ENCODE results near the gene PTPRK.
A peak's percentile ranks its signal among the peaks of the same experiment; 100 is the strongest.
"Not testable (repeated sequence)": the region's sequence is repeated elsewhere in the genome, so short reads cannot be mapped to it uniquely, and the experiment has no call there.

PTPRK gene

DNA sequence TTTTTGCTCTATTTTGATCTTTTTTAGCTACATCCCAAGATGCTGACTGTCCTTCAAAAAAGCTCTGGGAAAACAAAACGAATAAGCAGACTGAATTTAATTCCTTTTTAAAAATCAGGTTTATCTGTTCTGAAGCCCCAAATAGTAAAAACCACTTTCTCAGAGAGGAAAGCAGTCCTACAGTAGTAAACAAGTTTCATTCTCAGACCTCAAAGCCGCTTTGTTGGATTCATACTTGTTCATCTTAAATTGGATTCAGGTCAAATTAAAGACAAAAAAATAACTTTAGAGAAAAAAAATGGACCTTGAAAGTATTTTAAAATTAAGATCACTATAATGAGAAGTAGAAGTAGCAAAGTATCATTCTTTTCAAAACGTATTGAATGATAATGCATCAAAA, 523.5 kb downstream of the PTPRK start:
- Histone ChIP-seq H3K4me3 (ENCODE audit: low read depth, low read length) (no peak overlapping the region), H3K27me3 (ENCODE audit: insufficient read depth, low read length) (no peaks in the 10 kb centered on the region), H3K27ac (ENCODE audit: low read depth, low read length) (no peak overlapping the region), H3K36me3 (ENCODE audit: insufficient read depth, low read length) (no peaks in the 10 kb centered on the region), H3K79me2 (ENCODE audit: control insufficient read depth, insufficient read depth, low read length, unreplicated experiment) (no peaks in the 10 kb centered on the region), H2AFZ (ENCODE audit: low read length, unreplicated experiment) (no peak overlapping the region), H3K4me1 (ENCODE audit: control insufficient read depth, insufficient read depth, low read length, unreplicated experiment) (peaks cover 2% of the 10 kb centered on the region)

DNA sequence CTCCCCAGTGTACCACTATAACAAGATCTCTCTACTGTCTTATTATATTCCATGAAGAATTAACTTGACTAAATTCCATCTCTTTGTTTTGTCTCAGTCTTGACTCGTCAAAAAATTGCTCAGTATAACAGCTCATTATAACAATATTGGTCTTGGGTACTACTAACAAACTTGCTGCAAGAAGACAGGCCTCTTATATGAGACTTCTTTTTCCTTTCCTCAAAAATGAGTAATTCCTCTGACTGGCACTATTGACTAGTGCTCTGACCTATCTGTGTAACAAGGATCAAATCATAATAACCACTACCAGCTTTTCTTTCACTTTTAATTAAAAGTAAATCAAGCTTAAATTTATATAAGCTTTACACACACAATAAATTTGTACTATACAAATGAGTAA, 528.3 kb downstream of the PTPRK start:
- H3K4me3 ChIP-seq (ENCODE audit: low read depth, low read length) = peak overlapping the region; percentile 15; the same call in 1 of the 2 replicates
- H3K36me3 ChIP-seq (ENCODE audit: insufficient read depth, low read length) = 0 out of 2 replicates have a peak, but pooled peaks cover 4% of the 10 kb centered on the region
- H3K79me2 ChIP-seq (ENCODE audit: control insufficient read depth, insufficient read depth, low read length, unreplicated experiment) = no peaks in the 10 kb centered on the region
- peaks cover 5% of the 10 kb centered on the region for H3K4me1 ChIP-seq (ENCODE audit: control insufficient read depth, insufficient read depth, low read length, unreplicated experiment)
- H2AFZ ChIP-seq (ENCODE audit: low read length, unreplicated experiment) = peak overlapping the region; percentile 54
- H3K27ac ChIP-seq (ENCODE audit: low read depth, low read length) = no peak overlapping the region
- no peaks in the 10 kb centered on the region for H3K27me3 ChIP-seq (ENCODE audit: insufficient read depth, low read length)

DNA sequence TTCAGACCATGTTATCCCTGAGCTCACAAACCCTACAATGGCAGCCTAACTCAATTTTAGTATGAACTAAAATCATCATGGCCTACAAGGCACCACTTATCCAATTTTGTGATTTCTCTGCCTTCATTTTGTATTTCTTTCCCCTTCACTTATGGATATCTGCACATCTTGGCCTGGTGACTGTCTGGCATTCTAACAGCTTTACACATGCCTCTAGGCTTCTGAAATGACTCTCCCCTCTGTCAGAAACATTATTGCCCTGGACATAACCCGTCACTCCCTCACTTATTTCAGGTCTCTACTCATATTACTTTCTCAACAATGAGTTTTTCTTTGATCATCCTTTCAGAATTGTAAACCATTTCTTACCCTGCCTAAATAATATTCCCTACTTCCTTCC, 530.3 kb downstream of the PTPRK start:
- peaks cover 5% of the 10 kb centered on the region for H3K4me1 ChIP-seq (ENCODE audit: control insufficient read depth, insufficient read depth, low read length, unreplicated experiment)
- no peaks in the 10 kb centered on the region for H3K79me2 ChIP-seq (ENCODE audit: control insufficient read depth, insufficient read depth, low read length, unreplicated experiment)
- no peak overlapping the region for H3K27ac ChIP-seq (ENCODE audit: low read depth, low read length)
- no peak overlapping the region for H2AFZ ChIP-seq (ENCODE audit: low read length, unreplicated experiment)
- no peak overlapping the region for H3K4me3 ChIP-seq (ENCODE audit: low read depth, low read length)
- no peaks in the 10 kb centered on the region for H3K27me3 ChIP-seq (ENCODE audit: insufficient read depth, low read length)
- H3K36me3 ChIP-seq (ENCODE audit: insufficient read depth, low read length) = 0 out of 2 replicates have a peak, but pooled peaks cover 4% of the 10 kb centered on the region

DNA sequence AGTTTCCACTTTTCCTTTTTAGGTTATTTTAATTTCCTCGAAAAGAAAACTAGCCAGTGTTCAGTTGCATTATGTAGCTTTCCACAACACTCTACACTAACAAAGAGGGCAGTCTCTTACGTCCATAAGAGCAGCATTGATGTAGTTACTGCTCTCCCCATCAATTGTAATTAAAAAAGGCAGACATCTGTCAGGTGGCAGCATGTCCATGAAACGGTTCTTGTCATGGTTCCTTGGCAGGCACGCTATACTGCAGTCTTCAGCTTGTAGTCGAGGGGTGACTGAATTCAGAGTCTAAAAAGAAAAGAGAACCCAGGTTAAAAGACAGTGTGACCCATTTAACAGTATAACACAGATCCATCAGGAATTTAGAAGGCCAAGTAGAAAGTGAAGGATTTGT, 539.4 kb downstream of the PTPRK start:
- peaks cover 21% of the 10 kb centered on the region for H3K36me3 ChIP-seq (ENCODE audit: insufficient read depth, low read length)

DNA sequence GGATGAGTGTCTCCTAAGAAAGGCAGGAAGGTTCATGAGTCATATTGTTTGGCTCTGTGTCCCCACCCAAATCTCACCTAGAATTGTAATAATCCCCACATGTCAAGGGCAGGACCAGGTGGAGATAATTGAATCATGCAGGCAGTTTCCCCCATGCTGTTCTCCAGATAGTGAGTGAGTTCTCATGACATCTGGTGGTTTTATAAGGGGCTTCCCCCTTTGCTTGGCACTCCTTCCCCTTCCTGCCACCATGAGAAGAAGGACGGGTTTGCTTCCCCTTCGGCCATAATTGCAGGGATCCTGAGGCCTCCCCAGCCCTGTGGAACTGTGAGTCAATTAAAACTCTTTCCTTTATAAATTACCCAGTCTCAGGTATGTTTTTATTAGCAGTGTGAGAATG, 542.2 kb downstream of the PTPRK start:
- H3K79me2 ChIP-seq (ENCODE audit: control insufficient read depth, insufficient read depth, low read length, unreplicated experiment) = not testable (repeated sequence)

More for the DNA sequence above, 539.4 kb downstream of the PTPRK start:
- Histone ChIP-seq H2AFZ (ENCODE audit: low read length, unreplicated experiment) (no peak overlapping the region), H3K27ac (ENCODE audit: low read depth, low read length) (no peak overlapping the region), H3K4me3 (ENCODE audit: low read depth, low read length) (no peak overlapping the region), H3K4me1 (ENCODE audit: control insufficient read depth, insufficient read depth, low read length, unreplicated experiment) (no peaks in the 10 kb centered on the region), H3K27me3 (ENCODE audit: insufficient read depth, low read length) (no peaks in the 10 kb centered on the region), H3K79me2 (ENCODE audit: control insufficient read depth, insufficient read depth, low read length, unreplicated experiment) (no peaks in the 10 kb centered on the region)

DNA sequence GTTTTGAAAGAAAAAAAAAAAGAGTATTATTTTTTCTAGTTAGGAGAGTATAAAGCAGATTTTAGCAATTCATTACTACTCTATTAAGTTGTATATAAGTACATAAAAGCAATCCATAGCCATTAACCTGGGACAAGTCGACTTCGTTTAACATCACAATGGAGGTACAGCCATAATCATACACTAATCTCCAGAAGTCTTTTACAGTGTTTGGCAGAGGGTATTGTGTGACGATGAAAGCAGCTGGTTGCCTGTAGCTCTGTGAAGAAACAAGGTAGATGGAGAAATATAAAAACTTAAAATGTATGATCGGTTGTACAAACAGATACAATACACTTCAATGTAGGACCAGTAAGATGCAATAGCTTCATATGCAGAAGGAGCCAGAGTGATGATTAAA, 543.6 kb downstream of the PTPRK start:
- H3K27me3 ChIP-seq (ENCODE audit: insufficient read depth, low read length) = no peaks in the 10 kb centered on the region
- peaks cover 13% of the 10 kb centered on the region for H3K36me3 ChIP-seq (ENCODE audit: insufficient read depth, low read length)
- H3K4me3 ChIP-seq (ENCODE audit: low read depth, low read length) = no peak overlapping the region
- H3K27ac ChIP-seq (ENCODE audit: low read depth, low read length) = no peak overlapping the region
- peaks cover 12% of the 10 kb centered on the region for H3K4me1 ChIP-seq (ENCODE audit: control insufficient read depth, insufficient read depth, low read length, unreplicated experiment)
- no peaks in the 10 kb centered on the region for H3K79me2 ChIP-seq (ENCODE audit: control insufficient read depth, insufficient read depth, low read length, unreplicated experiment)
- no peak overlapping the region for H2AFZ ChIP-seq (ENCODE audit: low read length, unreplicated experiment)

More for the DNA sequence above, 542.2 kb downstream of the PTPRK start:
- not testable (repeated sequence) for H3K4me3 ChIP-seq (ENCODE audit: low read depth, low read length); H3K4me1 ChIP-seq (ENCODE audit: control insufficient read depth, insufficient read depth, low read length, unreplicated experiment); H3K27me3 ChIP-seq (ENCODE audit: insufficient read depth, low read length); H2AFZ ChIP-seq (ENCODE audit: low read length, unreplicated experiment); H3K27ac ChIP-seq (ENCODE audit: low read depth, low read length)
- peaks cover 15% of the 10 kb centered on the region for H3K36me3 ChIP-seq (ENCODE audit: insufficient read depth, low read length)

DNA sequence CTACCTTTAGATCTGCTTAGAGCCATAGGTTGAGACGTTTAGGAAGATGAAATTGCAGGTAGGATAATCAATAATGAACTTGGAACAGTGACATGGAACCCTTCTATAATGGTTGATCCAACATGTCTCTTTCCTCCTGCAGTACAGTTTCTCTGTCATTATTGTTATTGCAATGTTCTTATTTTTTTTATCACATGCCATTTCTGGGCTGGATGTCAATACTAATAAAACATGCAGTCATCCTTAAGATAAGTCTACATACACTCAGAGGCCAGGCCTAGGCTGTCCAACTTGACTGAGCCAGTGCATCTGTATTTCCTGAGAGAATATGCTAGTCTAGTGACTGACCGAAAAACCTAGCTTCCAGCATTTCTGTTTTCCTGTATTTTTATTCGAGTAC, 544.3 kb downstream of the PTPRK start:
- H2AFZ ChIP-seq (ENCODE audit: low read length, unreplicated experiment) = no peak overlapping the region
- H3K4me1 ChIP-seq (ENCODE audit: control insufficient read depth, insufficient read depth, low read length, unreplicated experiment) = peaks cover 18% of the 10 kb centered on the region
- no peak overlapping the region for H3K27ac ChIP-seq (ENCODE audit: low read depth, low read length)

DNA sequence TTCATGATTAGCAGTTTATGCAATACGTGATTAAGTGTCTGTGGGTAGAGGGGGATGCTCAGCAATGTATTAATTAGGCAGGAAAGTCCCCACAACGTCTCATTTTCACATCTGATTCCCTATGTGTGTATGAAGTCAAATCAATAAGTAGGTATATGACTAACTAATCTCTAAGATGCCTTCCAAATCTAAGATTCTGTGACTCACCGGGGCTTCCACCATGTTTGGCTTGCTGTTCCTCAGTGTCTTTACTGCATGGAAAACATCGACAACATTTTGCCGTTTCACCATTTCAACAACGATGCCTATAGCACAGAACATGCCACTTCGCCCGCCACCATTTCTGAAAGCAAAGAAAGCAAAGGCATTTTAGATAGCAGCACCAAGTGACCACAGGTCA, 547.6 kb downstream of the PTPRK start:
- Histone ChIP-seq H3K27me3 (ENCODE audit: insufficient read depth, low read length) (no peaks in the 10 kb centered on the region), H3K4me3 (ENCODE audit: low read depth, low read length) (no peak overlapping the region), H3K27ac (ENCODE audit: low read depth, low read length) (no peak overlapping the region), H3K4me1 (ENCODE audit: control insufficient read depth, insufficient read depth, low read length, unreplicated experiment) (peaks cover 18% of the 10 kb centered on the region), H2AFZ (ENCODE audit: low read length, unreplicated experiment) (no peak overlapping the region), H3K79me2 (ENCODE audit: control insufficient read depth, insufficient read depth, low read length, unreplicated experiment) (no peaks in the 10 kb centered on the region), H3K36me3 (ENCODE audit: insufficient read depth, low read length) (peaks cover 26% of the 10 kb centered on the region)

More for the DNA sequence above, 544.3 kb downstream of the PTPRK start:
- Histone ChIP-seq H3K36me3 (ENCODE audit: insufficient read depth, low read length) (peaks cover 9% of the 10 kb centered on the region; the same call in 1 of the 2 replicates), H3K27me3 (ENCODE audit: insufficient read depth, low read length) (no peaks in the 10 kb centered on the region), H3K4me3 (ENCODE audit: low read depth, low read length) (no peak overlapping the region), H3K79me2 (ENCODE audit: control insufficient read depth, insufficient read depth, low read length, unreplicated experiment) (no peaks in the 10 kb centered on the region)

DNA sequence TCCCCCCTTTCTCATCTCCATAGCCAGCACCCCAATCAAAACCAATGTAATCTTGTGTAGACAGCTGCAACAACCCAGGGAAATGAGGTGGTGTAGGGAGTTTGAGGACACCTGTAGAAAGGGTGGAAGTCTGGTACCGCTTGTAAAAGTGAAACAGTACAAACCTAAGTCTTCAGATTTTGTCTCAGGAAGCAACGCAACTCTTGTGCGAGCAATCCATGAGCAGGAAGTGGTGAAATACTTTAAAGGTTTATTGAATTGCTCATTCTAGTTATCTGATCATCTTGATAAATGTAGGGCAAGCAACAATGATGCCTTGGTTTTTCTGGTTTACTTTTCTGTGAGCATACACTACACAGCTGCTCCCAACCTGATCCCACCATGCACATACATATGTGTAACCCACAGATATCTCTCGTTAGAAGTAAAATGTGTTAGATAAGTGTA, 548.4 kb downstream of the PTPRK start:
- Histone ChIP-seq H3K4me3 (ENCODE audit: low read depth, low read length) (peak overlapping the region; percentile 32; the same call in 1 of the 2 replicates), H3K79me2 (ENCODE audit: control insufficient read depth, insufficient read depth, low read length, unreplicated experiment) (no peaks in the 10 kb centered on the region), H3K4me1 (ENCODE audit: control insufficient read depth, insufficient read depth, low read length, unreplicated experiment) (peaks cover 18% of the 10 kb centered on the region), H2AFZ (ENCODE audit: low read length, unreplicated experiment) (no peak overlapping the region), H3K27ac (ENCODE audit: low read depth, low read length) (peak overlapping the region; percentile 46), H3K27me3 (ENCODE audit: insufficient read depth, low read length) (no peaks in the 10 kb centered on the region), H3K36me3 (ENCODE audit: insufficient read depth, low read length) (peaks cover 27% of the 10 kb centered on the region)

DNA sequence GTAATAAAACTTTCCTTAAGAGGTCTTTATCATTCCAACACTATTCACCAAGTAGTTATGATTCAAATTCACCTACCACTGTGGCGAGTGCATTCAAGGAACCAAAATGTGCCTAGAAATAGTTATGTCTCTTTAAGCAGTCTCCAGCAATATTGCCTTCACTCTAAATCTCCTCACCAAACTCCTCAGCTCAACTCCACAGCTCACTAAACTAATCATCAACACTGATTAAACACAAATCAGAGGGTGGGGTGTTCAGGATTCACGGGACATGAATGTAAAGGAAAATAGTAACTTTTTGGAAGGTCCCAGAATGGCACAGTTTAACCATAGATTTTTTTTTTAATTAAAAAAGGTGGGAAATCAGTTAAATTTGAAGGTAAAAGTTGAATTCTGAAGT, 549.0 kb downstream of the PTPRK start:
- peaks cover 18% of the 10 kb centered on the region for H3K4me1 ChIP-seq (ENCODE audit: control insufficient read depth, insufficient read depth, low read length, unreplicated experiment)
- H2AFZ ChIP-seq (ENCODE audit: low read length, unreplicated experiment) = no peak overlapping the region
- peak overlapping the region; percentile 46 for H3K27ac ChIP-seq (ENCODE audit: low read depth, low read length)
- no peak overlapping the region for H3K4me3 ChIP-seq (ENCODE audit: low read depth, low read length)
- H3K27me3 ChIP-seq (ENCODE audit: insufficient read depth, low read length) = no peaks in the 10 kb centered on the region
- H3K36me3 ChIP-seq (ENCODE audit: insufficient read depth, low read length) = peaks cover 24% of the 10 kb centered on the region
- no peaks in the 10 kb centered on the region for H3K79me2 ChIP-seq (ENCODE audit: control insufficient read depth, insufficient read depth, low read length, unreplicated experiment)

DNA sequence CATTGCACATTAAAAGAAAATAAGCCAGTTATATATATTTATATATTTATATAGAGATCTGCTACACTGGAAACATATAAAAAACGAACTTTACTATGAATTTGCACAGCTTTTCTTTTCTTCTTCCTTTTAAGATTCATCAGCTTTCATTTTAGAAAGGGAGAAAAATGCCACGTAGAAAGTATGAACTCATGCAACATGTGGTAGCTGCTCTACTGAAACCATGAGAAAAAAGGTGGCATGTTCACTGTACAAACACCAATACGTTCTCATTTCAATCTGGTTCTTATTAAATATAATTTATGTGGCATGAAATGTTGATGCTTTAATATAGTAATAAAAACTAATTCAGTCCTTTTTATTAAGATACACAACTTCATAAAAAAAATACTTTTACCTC, 550.7 kb downstream of the PTPRK start:
- no peaks in the 10 kb centered on the region for H3K27me3 ChIP-seq (ENCODE audit: insufficient read depth, low read length)
- no peak overlapping the region for H3K27ac ChIP-seq (ENCODE audit: low read depth, low read length)
- peaks cover 18% of the 10 kb centered on the region for H3K4me1 ChIP-seq (ENCODE audit: control insufficient read depth, insufficient read depth, low read length, unreplicated experiment)
- no peak overlapping the region for H3K4me3 ChIP-seq (ENCODE audit: low read depth, low read length)
- H3K79me2 ChIP-seq (ENCODE audit: control insufficient read depth, insufficient read depth, low read length, unreplicated experiment) = no peaks in the 10 kb centered on the region
- no peak overlapping the region for H2AFZ ChIP-seq (ENCODE audit: low read length, unreplicated experiment)
- peaks cover 21% of the 10 kb centered on the region for H3K36me3 ChIP-seq (ENCODE audit: insufficient read depth, low read length)
